HG03135 (cell line): ENCODE measurements around the gene ASB1.

Source experiments
- ATAC-seq: cut with Tn5 transposase; IDR thresholded peaks from one replicate; pipeline ENCODE4 v1.9.1; 2021; ENCODE audit warnings: mild to moderate bottlenecking, moderate library complexity; ENCODE audit not compliant: unreplicated experiment

ASB1 gene

GRCh38 chr2:238489431-238489830 is 62.7 kb downstream of the ASB1 start:
- no peak for ATAC-seq

GRCh38 chr2:238489896-238490295 is 63.2 kb downstream of the ASB1 start:
- ATAC-seq = no peak

GRCh38 chr2:238492840-238493239 is 66.1 kb downstream of the ASB1 start:
- no peak for ATAC-seq

- no peak for ATAC-seq
Observed at GRCh38 chr2:238493411-238493810, 66.7 kb downstream of the ASB1 start.

GRCh38 chr2:238493880-238494572 is 67.3 kb downstream of the ASB1 start:
- ATAC-seq = no peak

- ATAC-seq = no peak
Observed at GRCh38 chr2:238494573-238494961, 67.8 kb downstream of the ASB1 start.

GRCh38 chr2:238495422-238495821 is 68.7 kb downstream of the ASB1 start:
- no peak for ATAC-seq

GRCh38 chr2:238496756-238497609 is 70.3 kb downstream of the ASB1 start:
- no peak for ATAC-seq

- ATAC-seq = no peak
Observed at GRCh38 chr2:238497610-238498005, 70.9 kb downstream of the ASB1 start.

- ATAC-seq = no peak
Observed at GRCh38 chr2:238498188-238498587, 71.5 kb downstream of the ASB1 start.

- ATAC-seq = no peak
Observed at GRCh38 chr2:238498691-238499295, 72.1 kb downstream of the ASB1 start.

GRCh38 chr2:238499731-238500580 is 73.2 kb downstream of the ASB1 start:
- ATAC-seq = no peak

GRCh38 chr2:238501311-238501710 is 74.6 kb downstream of the ASB1 start:
- ATAC-seq = no peak
